IPS-18a (cell line): ENCODE data around the gene NR2C2.

Source experiments
- H3K27ac ChIP-seq: one replicate; pipeline ENCODE4 v1.5.1; 2013; ENCODE audit warnings: low read length
- H3K27me3 ChIP-seq: one replicate; pipeline ENCODE4 v1.6.1; 2013; ENCODE audit warnings: mild to moderate bottlenecking, low read length; ENCODE audit not compliant: control insufficient read depth, insufficient read depth
- H3K36me3 ChIP-seq: one replicate; pipeline ENCODE4 v1.6.1; 2013; ENCODE audit warnings: low read depth, low read length; ENCODE audit not compliant: control insufficient read depth
- H3K4me1 ChIP-seq: one replicate; pipeline ENCODE4 v1.6.1; 2013; ENCODE audit warnings: low read depth, low read length; ENCODE audit not compliant: control insufficient read depth
- H3K4me3 ChIP-seq: one replicate; pipeline ENCODE4 v1.5.1; 2013; ENCODE audit warnings: low read length
- H3K9ac ChIP-seq: one replicate; pipeline ENCODE4 v1.6.1; 2013; ENCODE audit warnings: mild to moderate bottlenecking, low read length, moderate library complexity
- H3K9me3 ChIP-seq: one replicate; pipeline ENCODE4 v1.6.1; 2013; ENCODE audit warnings: low read depth, low read length; ENCODE audit not compliant: control insufficient read depth

Gene NR2C2

GRCh38 chr3:14911651-14912050 lies 35.7 kb upstream of the NR2C2 start:
- H3K36me3 ChIP-seq, result no peaks in the 10 kb centered on the region
- no peak overlapping the region for H3K4me3 ChIP-seq
- no peak overlapping the region for H3K9ac ChIP-seq
- H3K9me3 ChIP-seq, result no peaks in the 10 kb centered on the region
- no peaks in the 10 kb centered on the region for H3K4me1 ChIP-seq
- H3K27ac ChIP-seq, result no peak overlapping the region
- H3K27me3 ChIP-seq, result no peaks in the 10 kb centered on the region

DNA sequence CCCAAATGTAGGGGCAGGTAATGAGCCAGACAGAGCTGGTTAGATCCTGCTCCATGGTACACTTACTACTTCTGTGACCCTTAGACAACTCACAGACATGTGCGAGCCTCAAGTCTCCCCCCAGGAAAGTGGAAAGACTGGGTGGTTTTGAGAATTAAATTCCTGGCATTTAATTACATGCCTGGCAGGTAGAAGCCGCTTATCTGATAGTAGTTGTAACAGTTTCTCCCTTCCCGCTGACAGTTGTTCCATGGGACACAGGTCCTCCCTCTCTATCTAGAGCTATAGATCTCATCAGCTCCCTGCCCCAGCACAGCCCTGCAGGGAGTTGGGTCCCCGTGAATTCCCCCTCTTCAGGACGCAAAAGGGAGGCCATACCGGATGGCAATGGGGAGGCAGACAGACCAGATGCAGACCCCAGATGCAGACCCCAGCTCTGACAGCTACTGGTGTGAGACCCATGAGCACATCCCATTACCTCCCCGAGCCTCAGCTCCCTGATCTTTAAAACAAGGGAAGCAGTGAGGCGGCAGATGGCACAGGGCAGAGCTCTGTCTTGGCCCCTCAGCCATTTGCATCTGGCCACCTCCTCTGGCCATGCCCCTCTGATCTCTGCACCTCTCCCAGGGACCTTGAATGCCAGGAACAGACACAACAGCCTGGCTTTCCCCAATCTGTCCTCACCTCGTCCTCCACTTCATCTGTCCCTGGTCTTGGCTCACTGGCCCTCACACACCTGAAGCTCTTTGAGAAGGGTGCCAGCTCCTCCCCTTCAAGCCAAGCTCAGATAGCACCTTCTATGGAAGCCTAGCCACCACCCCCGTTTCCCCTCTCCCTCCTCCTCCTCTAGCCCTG lies 34.1 kb upstream of the NR2C2 start:
- H3K4me1 ChIP-seq, result no peaks in the 10 kb centered on the region
- no peaks in the 10 kb centered on the region for H3K9me3 ChIP-seq
- H3K27me3 ChIP-seq, result no peaks in the 10 kb centered on the region
- no peaks in the 10 kb centered on the region for H3K36me3 ChIP-seq
- H3K4me3 ChIP-seq, result no peak overlapping the region
- H3K9ac ChIP-seq, result no peak overlapping the region
- no peak overlapping the region for H3K27ac ChIP-seq

- no peaks in the 10 kb centered on the region for H3K27me3 ChIP-seq
- H3K36me3 ChIP-seq, result no peaks in the 10 kb centered on the region
- no peak overlapping the region for H3K27ac ChIP-seq
- no peaks in the 10 kb centered on the region for H3K4me1 ChIP-seq
- H3K9me3 ChIP-seq, result no peaks in the 10 kb centered on the region
- no peak overlapping the region for H3K4me3 ChIP-seq
- no peak overlapping the region for H3K9ac ChIP-seq
Measured at GRCh38 chr3:14913926-14914778, 33.2 kb upstream of the NR2C2 start.

- no peaks in the 10 kb centered on the region for H3K9me3 ChIP-seq
- H3K27ac ChIP-seq, result no peak overlapping the region
- no peak overlapping the region for H3K9ac ChIP-seq
- H3K27me3 ChIP-seq, result no peaks in the 10 kb centered on the region
- H3K36me3 ChIP-seq, result no peaks in the 10 kb centered on the region
- H3K4me3 ChIP-seq, result no peak overlapping the region
- H3K4me1 ChIP-seq, result no peaks in the 10 kb centered on the region
Measured at GRCh38 chr3:14914779-14915117, 32.6 kb upstream of the NR2C2 start.

DNA sequence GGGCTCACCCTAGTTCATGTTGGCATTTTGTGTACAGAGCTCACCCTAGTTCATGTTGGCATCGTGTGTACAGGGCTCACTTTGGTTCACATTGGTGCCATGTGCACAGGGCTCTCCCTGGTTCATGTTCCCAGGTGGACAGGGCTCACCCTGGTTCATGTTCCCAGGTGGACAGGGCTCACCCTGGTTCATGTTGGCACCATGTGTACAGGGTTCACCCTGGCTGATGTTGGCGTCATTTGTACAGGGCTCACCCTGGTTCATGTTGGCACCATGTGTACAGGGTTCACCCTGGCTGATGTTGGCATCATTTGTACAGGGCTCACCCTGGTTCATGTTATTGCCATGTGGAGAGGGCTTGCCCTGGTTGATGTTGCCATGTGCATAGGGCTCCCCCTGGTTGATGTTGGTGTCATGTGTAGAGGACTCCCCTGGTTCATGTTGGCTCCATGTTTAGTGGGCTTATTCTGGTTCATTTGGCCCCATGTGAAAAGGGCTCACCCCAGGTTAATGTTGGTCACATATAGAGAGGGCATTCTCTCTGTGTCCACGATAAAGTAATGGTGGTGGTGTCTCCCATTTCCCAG lies 31.7 kb upstream of the NR2C2 start:
- no peaks in the 10 kb centered on the region for H3K27me3 ChIP-seq

GRCh38 chr3:14918356-14918860 lies 29.0 kb upstream of the NR2C2 start:
- no peak overlapping the region for H3K4me3 ChIP-seq
- no peaks in the 10 kb centered on the region for H3K36me3 ChIP-seq
- no peak overlapping the region for H3K27ac ChIP-seq
- no peaks in the 10 kb centered on the region for H3K4me1 ChIP-seq
- no peaks in the 10 kb centered on the region for H3K27me3 ChIP-seq
- no peak overlapping the region for H3K9ac ChIP-seq
- H3K9me3 ChIP-seq, result no peaks in the 10 kb centered on the region

More for the DNA sequence above, 31.7 kb upstream of the NR2C2 start:
- H3K4me1 ChIP-seq, result no peaks in the 10 kb centered on the region
- H3K27ac ChIP-seq, result no peak overlapping the region
- H3K36me3 ChIP-seq, result no peaks in the 10 kb centered on the region
- no peaks in the 10 kb centered on the region for H3K9me3 ChIP-seq
- H3K9ac ChIP-seq, result no peak overlapping the region
- H3K4me3 ChIP-seq, result no peak overlapping the region

DNA sequence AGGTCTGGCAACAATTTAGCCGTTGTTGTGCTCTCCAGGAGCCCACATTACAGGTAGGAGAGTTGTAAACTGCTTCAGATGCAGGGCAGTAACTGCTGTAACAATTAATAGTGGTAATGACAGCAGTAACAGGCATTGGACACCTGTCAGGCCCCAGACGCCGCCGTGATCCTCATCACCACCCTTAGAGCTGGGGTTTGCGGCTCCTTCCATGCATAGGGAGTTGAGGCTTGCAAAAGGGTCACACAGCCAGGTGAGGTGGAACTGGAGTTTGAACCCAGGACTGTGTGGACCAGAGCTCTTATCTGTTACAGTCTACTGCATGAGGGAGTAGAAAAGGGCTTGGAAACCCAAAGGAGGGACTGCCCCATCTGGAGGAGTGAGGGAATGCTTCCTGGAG lies 26.8 kb upstream of the NR2C2 start:
- Histone ChIP-seq H3K27ac (no peak overlapping the region), H3K9ac (no peak overlapping the region), H3K27me3 (no peaks in the 10 kb centered on the region), H3K4me1 (no peaks in the 10 kb centered on the region), H3K4me3 (no peak overlapping the region), H3K36me3 (no peaks in the 10 kb centered on the region), H3K9me3 (no peaks in the 10 kb centered on the region)

DNA sequence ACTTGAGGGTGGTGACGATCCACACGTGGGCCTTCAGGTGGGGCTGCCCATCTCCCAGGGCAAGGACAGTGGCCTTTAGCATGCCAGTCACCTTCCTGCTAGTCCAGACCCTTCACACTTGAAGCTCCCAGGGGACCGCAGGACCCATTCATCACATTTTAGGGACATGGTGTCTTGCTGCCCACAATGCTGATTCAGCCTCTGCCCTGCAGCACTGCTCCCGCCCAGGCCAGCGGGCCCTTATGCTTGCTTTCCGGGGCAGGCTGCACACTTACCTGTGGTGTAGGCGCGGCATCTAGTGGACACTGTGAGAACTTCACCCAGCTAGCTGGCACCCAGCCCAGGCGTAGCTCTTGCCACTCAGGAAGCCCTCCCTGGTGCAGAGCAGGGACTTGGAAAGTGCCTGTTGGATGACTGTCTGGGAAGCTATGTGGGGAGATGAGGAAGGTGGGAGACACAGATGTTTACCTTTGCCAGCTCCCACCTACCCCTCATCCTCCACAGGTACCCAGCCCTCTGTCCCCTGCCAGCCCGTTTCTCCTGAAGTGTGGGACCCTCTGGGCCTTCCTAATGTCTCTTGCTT lies 26.3 kb upstream of the NR2C2 start:
- H3K36me3 ChIP-seq, result no peaks in the 10 kb centered on the region
- H3K4me3 ChIP-seq, result no peak overlapping the region
- no peaks in the 10 kb centered on the region for H3K27me3 ChIP-seq
- H3K27ac ChIP-seq, result no peak overlapping the region
- no peaks in the 10 kb centered on the region for H3K9me3 ChIP-seq
- H3K4me1 ChIP-seq, result no peaks in the 10 kb centered on the region
- no peak overlapping the region for H3K9ac ChIP-seq

DNA sequence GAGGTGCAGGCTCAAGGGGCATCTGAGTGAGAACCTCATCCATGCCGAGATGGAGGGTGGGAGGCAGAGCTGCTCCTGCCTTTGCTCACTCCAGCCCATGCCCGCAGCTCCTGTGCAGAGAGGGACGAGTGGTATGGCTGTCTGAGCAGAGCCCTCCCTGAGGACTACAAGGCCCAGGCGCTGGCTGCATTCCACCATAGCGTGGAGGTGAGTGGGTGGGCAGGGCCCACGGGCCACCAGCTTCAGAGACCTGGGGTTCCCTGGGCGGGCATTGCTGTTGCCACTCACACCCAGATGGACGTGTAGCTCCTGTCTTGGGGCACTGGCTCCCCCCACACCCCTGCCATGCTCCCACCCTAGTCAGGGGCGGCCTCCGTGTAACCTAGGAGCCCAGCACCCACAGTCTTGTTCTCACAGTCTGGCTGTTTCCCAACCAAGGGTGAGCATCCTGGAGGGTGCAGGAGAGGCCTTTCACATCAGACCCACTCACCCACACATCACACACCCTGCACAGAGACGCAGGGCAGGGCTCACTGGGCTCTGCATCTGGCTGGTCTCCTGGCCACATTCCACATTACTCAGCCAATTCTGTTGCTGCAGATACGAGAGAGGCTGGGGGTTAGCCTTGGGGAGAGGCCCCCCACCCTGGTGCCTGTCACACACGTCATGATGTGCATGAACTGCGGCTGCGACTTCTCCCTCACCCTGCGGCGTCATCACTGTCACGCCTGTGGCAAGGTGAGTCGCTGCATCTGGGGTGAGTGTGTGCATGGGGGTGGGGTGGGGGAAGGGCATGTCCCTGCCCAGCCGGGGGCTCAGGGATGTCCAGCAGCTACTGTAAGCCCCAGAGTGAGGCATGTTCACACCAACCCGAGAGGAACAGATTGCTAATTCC lies 25.3 kb upstream of the NR2C2 start:
- no peak overlapping the region for H3K9ac ChIP-seq
- H3K36me3 ChIP-seq, result no peaks in the 10 kb centered on the region
- H3K4me3 ChIP-seq, result no peak overlapping the region
- no peaks in the 10 kb centered on the region for H3K9me3 ChIP-seq
- H3K4me1 ChIP-seq, result no peaks in the 10 kb centered on the region
- no peaks in the 10 kb centered on the region for H3K27me3 ChIP-seq
- no peak overlapping the region for H3K27ac ChIP-seq

- Histone ChIP-seq H3K9me3 (no peaks in the 10 kb centered on the region), H3K4me3 (no peak overlapping the region), H3K4me1 (no peaks in the 10 kb centered on the region), H3K27me3 (no peaks in the 10 kb centered on the region), H3K27ac (no peak overlapping the region), H3K36me3 (no peaks in the 10 kb centered on the region), H3K9ac (no peak overlapping the region)
Measured at GRCh38 chr3:14922863-14923262, 24.5 kb upstream of the NR2C2 start.
